ENCODE results near the gene TMEM53. TPM values are rescaled to one million over a fixed set of nuclear protein-coding genes. Genes with fewer than 3 reads are reported as not detected.

The TMEM53 gene
- total RNA-seq, 1 donor, result 9.2 TPM

- H3K4me3 ChIP-seq (ENCODE audit: low read depth, low read length), result no peak overlapping the region
- TF ChIP-seq CTCF (IDR thresholded peaks at IDR 0.05; ENCODE audit: insufficient read depth, low read length), result no peak
- no peak for DNase-seq (ENCODE audit: low read depth)
Measured at GRCh38 chr1:44698138-44698537, 23.9 kb upstream of the TMEM53 start.

DNA sequence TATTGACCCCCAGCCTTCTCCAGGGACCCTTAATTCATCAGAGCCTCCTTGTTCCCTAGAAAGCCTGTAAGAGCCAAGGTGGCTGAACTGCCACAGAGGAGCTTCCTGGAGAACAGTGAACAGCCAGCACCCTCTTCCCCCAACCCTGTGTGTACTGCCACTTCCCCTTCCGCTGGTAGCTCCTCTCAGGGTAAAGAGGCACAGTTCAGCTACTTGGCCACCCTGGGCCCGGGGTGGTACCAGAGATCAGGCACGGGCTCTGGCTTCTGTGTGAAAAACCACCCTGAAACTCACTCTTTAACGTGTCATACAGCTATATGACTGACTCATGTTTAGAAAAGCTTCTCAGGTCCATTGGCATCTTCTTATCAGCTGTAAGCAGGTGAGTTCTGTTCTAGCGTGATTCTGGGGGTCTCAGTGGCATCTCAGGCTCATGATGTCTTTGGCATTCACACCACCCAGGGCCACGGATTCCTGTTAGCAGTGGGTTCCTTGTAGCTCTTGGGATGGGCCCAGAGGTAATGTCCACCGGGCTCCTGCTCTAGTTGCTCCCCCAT, 22.6 kb upstream of the TMEM53 start:
- DNase-seq (ENCODE audit: low read depth), result no peak
- TF ChIP-seq CTCF (IDR thresholded peaks at IDR 0.05; ENCODE audit: insufficient read depth, low read length), result no peak
- H3K4me3 ChIP-seq (ENCODE audit: low read depth, low read length), result no peak overlapping the region

- TF ChIP-seq CTCF (IDR thresholded peaks at IDR 0.05; ENCODE audit: insufficient read depth, low read length), result no peak
- no peak for DNase-seq (ENCODE audit: low read depth)
- no peak overlapping the region for H3K4me3 ChIP-seq (ENCODE audit: low read depth, low read length)
Measured at GRCh38 chr1:44696101-44696500, 21.8 kb upstream of the TMEM53 start.

DNA sequence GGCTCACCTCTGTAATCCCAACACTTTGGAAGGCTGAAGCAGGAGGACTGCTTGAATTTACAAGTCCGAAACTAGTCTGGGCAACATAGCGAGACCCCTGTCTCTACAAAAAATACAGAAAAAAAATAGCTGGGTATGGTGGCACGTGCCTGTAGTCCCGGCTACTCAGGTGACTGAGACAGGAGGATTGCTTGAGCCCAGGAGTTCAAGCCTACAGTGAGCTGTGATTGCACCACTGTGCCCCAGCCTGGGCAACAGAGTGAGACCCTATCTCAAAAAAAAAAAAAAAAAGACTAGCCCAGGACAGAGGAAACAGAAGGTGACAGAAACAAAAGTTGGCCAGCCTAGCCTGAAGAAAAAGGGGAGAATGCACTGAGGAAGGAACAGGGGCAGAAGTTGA, 21.4 kb upstream of the TMEM53 start:
- no peak overlapping the region for H3K4me3 ChIP-seq (ENCODE audit: low read depth, low read length)
- no peak for DNase-seq (ENCODE audit: low read depth)
- no peak for TF ChIP-seq CTCF (IDR thresholded peaks at IDR 0.05; ENCODE audit: insufficient read depth, low read length)

DNA sequence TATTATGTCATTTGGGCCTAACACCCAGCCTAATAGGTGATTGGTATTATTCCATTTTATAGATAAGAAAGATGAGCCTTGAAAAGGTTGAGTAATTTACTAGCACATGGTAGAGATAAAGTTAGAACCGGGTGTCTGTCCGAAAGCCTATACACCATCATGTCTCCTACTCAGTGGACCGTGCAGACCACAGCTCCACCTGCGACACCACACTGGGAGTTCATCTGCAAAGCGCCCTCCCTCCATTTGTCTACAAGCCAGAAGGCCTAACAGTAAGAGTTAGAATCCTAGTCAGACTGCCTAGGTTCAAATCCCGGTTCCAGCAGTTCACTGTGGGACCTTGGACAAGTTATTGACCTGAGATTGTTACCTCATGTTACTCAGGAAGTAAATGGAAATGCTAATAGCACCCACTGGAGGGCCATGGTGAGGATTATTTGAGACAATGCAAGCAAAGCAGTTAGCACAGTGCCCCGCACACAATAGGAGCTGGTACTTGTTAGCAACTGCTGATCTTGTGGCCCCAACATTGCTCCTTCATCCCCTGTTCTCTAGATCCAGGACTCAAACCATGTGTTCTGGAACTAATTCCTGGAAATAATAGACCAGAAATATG, 20.7 kb upstream of the TMEM53 start:
- DNase-seq (ENCODE audit: low read depth), result no peak
- no peak overlapping the region for H3K4me3 ChIP-seq (ENCODE audit: low read depth, low read length)
- no peak for TF ChIP-seq CTCF (IDR thresholded peaks at IDR 0.05; ENCODE audit: insufficient read depth, low read length)

- no peak for DNase-seq (ENCODE audit: low read depth)
- no peak overlapping the region for H3K4me3 ChIP-seq (ENCODE audit: low read depth, low read length)
- TF ChIP-seq CTCF (IDR thresholded peaks at IDR 0.05; ENCODE audit: insufficient read depth, low read length), result no peak
Measured at GRCh38 chr1:44693900-44694299, 19.6 kb upstream of the TMEM53 start.

GRCh38 chr1:44693159-44693558, 18.9 kb upstream of the TMEM53 start:
- TF ChIP-seq CTCF (IDR thresholded peaks at IDR 0.05; ENCODE audit: insufficient read depth, low read length), result no peak
- DNase-seq (ENCODE audit: low read depth), result no peak

More at GRCh38 chr1:44693159-44693558, 18.9 kb upstream of the TMEM53 start:
- H3K4me3 ChIP-seq (ENCODE audit: low read depth, low read length), result no peak overlapping the region
